Posterior vena cava (tissue), 2 donors: ENCODE results near the gene FKBP7. TPM values are rescaled to one million over a fixed set of nuclear protein-coding genes. Genes with fewer than 3 reads are reported as not detected.
A peak's percentile ranks its signal among the peaks of the same experiment; 100 is the strongest.
"Not testable (repeated sequence)": the region's sequence is repeated elsewhere in the genome, so short reads cannot be mapped to it uniquely, and the experiment has no call there.

ENCODE experiments used
- DNase-seq: peaks from one replicate; pipeline ENCODE4 v3.0.0-alpha.2; 2020; ENCODE audit warnings: low spot score
- intact Hi-C, 2 donors: fragments of 100-400 bp; cut with DNase I; formaldehyde crosslinking; loops; one replicate each; pipeline versions ENCODE4 v1.14.1 to v1.14.2; 2022 to 2023
- long read RNA-seq, 2 donors: library from polyadenylated mRNA; unstranded; transcript quantifications; one replicate each; pipeline ENCODE4 v2.0.0, GENCODE V29; 2020 to 2021
- total RNA-seq, 2 donors: library from RNA; stranded (reverse); fragmentation: NEBNext Ultra II Directional; extraction: Animal tissue kit (Norgen Biotek cat#: 25700); gene quantifications; one replicate each; pipeline ENCODE4 v1.2.1, GENCODE V29; 2021
- donor health status: DM: yes; HTN: yes; CAD: no.
- donor health status: DM: yes; HTN: yes; CAD: no.

Gene FKBP7
- 10 to 100 TPM; 15.0 to 30.4 TPM for total RNA-seq
- long read RNA-seq, donor 1, partial matches to known transcripts, result 1 of 12 reads
- long read RNA-seq, donor 1, other reads (novel, unspliced or antisense), result 2 of 12 reads
- long read RNA-seq, donor 2, transcript FKBP7-204 (4 exons, 2,834 nt), result major isoform, 15 of 19 reads
- long read RNA-seq, donor 2, partial matches to known transcripts, result 0 of 19 reads
- long read RNA-seq, donor 2, other reads (novel, unspliced or antisense), result 0 of 19 reads

DNA sequence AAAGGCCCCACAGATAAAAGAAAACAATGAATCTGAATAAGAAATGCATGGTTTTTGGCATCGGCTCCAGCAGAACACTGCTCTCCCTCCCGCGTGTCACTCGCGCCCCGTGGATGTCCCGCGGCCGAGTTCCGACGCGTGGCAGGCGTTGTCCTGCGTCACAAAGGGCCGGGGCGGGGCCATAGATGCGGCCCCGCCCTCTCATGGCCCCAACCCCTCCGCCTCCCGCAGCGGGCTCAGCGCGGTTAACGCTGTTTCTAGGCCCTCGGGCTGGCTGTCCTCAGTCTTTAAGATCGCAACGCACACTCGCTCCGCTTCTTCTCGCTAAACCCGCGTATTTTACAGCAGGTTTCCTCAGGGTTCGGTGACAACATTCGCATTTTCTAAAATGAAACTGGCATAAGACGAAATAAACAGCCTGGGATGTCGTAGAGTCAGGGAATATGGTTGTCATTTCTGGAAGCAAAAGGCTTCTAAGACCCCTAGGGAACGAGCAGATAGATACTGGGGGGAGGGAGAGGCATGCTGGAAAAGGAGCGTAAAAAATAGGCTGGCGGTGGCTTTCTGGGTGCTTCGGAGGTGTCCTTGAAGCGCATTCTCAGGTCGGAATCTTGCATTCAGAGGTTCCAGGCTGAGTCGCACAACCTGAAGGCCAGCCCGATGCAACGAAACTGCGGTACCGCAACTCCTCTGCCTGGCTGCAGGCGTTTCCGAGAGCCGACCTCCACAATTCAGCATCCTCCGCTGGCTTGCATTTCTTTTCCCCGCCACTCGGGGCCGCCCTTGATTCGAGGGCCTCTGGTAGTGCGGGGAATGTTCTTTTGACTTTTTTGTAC lies at the start of gene FKBP7:
Gene FKBP7, minus strand, starts transcription at position 162 of the 836 bp plus-strand sequence. Its CDS starts 101 bp downstream, at position 61.
- intact Hi-C loops, result loop anchor here in 1 of 2 donors (2.0 kb wide), 1 partner anchor 24 kb away; no protein-coding TSS in a partner anchor
- DNase-seq, result peak; percentile 97

DNA sequence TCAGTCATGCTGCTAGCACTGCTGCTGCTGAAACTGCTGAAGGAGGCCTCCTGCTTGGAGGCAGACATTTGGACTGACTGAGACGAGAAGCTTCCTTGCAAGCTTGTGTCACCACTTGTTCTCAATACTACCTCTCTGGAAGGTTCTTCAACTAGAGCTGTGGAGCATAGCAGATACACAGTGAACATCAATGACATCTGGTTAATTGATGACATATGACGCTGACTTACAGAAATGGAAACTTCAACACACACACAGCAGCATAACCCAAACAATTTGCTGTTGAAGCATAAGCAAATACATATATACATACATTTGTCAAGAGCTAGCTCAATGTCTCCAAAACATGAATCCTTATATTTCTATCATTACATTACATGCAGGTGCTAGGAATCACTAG lies 49.2 kb upstream of the FKBP7 start:
- no peak for DNase-seq
- intact Hi-C loops, result no loop called here

DNA sequence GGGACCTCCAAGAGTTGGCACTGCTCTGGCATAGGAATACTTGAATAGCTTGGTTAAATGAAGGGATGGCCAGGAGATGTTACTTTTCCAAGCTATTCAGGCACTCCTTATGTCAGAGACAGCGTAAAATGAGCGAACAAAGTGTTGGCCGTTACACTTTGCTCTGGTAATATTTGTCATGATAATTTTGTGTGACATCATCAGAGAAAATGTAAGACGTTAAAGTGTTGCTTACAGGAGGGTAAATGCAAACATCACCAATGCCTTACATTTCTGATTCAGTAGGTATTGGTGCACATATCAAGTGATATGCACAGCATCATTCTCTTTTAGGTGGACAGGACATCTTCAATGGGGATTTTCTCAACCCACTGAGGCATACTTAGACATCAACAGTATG lies 47.9 kb upstream of the FKBP7 start:
- intact Hi-C loops, result no loop called here
- no peak for DNase-seq

DNA sequence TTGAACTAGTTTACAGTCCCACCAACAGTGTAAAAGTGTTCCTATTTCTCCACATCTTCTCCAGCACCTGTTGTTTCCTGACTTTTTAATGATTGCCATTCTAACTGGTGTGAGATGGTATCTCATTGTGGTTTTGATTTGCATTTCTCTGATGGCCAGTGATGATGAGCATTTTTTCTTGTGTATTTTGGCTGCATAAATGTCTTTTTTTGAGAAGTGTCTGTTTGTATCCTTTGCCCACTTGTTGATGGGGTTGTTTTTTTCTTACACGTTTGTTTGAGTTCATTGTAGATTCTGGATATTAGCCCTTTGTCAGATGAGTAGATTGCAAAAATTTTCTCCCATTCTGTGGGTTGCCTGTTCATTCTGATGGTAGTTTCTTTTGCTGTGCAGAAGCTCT lies 47.1 kb upstream of the FKBP7 start:
- intact Hi-C loops, result not testable (repeated sequence)

GRCh38 chr2:178525010-178525409 lies 46.6 kb upstream of the FKBP7 start:
- intact Hi-C loops, result not testable (repeated sequence)

More for the DNA sequence above, 47.1 kb upstream of the FKBP7 start:
- not testable (repeated sequence) for DNase-seq

DNA sequence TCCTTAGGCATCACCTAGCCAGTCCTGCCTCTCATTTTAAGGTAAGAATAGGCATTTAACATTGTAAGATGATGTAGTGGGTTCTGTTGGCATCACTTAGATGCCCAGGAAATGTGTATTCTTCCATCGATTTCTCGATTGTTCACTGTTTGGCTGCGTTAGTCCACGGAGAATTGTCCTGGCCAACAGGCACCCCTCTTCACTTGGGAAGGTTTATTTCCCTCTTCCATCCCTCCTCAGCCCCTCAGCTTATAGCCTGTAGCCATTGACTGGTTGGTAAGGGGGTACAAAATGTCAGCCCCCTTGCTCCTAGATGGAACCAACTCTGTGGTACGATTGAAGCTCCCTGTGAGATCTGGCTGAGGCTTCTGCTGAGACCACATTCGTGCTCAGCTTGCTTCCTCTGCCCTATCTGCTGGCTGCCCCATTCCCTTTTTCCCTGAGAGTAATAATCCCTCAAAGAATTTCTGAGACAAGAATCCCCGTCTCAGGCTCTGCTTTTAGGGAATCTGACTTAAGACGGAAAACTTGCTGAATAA lies 45.3 kb upstream of the FKBP7 start:
- intact Hi-C loops, result no loop called here
- no peak for DNase-seq

More at GRCh38 chr2:178525010-178525409, 46.6 kb upstream of the FKBP7 start:
- not testable (repeated sequence) for DNase-seq

DNA sequence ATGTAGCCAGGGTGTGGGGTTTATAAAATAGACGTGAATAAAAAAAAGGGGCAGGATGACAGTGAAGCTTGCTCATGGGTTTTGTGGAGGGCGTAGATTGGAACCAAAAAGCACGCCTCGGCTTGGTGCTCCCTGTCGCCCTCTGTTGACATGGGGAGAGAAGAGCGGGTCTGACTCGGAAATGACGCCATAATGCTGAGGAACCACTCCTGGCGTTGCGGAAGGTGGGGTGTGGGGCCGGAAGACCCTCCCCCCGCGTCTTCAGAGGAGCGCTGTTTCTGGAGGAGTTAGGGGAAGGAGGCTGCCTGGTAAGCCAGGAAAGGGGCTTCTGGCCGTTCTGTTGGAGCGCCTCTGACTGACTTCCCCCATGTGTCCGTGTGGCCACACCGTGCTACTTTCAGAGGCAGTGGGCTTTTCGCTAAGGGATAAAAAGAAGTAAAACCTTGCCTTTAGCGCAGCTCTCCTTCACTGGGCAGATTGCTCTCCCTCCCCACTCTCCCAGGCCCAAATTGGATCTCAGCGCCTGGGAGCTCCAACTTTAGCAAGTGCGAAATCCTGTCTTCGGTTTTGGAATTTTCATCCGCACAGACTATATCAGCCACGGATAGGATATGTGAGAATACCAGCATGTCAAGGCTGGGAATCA lies 44.7 kb upstream of the FKBP7 start:
- peak; percentile 95 for DNase-seq
- intact Hi-C loops, result no loop called here

GRCh38 chr2:178521304-178522150 lies 43.1 kb upstream of the FKBP7 start:
- DNase-seq, result no peak
- intact Hi-C loops, result no loop called here

- no peak for DNase-seq
- intact Hi-C loops, result no loop called here
Measured at GRCh38 chr2:178517496-178517895, 39.1 kb upstream of the FKBP7 start.

DNA sequence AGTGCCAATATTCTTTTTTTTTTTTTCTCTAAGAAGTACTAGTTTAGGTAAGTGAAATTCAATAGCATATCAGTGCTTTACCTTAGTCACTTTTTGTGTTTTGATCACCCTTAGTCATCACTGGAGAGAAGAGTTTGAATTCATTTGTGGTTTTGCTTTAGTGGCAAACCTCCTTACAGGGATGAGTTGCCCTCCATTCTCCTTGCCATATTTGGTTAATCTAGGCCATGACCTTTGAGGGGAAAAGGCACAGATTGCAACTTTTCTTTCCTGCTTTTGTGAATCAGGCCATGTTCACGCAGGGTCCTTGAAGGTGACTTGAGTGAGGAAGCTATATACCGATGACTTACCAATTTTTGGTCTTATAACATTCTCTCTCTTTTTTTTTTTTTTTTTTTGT lies 36.3 kb upstream of the FKBP7 start:
- DNase-seq, result no peak
- intact Hi-C loops, result no loop called here

DNA sequence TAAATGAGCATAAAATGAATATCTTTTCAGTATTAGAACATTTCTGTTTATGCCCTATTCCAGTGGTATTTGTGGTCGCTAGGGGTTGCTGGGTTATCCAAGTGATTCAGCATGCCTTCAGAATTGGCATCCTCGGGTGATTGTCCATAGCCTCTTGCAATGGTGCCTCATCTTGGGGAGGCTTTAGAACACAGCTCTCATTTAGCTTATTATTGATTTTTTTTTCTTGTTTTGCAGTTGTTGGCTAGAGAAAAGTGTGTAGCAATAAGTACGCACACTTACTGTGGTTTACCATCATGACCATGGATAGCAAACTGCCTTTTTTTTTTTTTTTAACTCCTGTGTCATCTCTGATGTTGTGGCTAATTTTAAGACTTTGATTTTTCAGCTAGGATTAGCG lies 35.5 kb upstream of the FKBP7 start:
- DNase-seq, result no peak
- intact Hi-C loops, result no loop called here

DNA sequence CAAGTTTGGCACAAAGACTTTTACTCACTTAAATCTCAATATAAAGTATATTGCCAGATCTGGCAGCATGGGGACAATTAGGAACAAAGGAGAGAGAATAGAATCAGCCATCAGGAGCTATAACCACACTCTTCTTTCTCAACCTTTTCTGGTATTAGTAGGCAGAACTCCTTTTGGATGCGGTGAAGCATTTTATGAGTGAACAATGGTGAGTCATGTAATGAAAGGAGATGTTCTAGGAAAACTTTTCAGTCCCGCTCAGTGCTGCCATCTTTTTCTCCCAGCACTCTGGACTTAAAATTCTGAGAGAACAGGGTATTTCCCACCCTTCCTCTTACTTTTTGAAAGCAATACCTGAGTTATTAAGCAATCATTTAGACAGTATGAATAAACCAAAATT lies 34.1 kb upstream of the FKBP7 start:
- intact Hi-C loops, result no loop called here
- DNase-seq, result no peak

- intact Hi-C loops, result no loop called here
Measured at GRCh38 chr2:178510384-178510783, 32.0 kb upstream of the FKBP7 start.

DNA sequence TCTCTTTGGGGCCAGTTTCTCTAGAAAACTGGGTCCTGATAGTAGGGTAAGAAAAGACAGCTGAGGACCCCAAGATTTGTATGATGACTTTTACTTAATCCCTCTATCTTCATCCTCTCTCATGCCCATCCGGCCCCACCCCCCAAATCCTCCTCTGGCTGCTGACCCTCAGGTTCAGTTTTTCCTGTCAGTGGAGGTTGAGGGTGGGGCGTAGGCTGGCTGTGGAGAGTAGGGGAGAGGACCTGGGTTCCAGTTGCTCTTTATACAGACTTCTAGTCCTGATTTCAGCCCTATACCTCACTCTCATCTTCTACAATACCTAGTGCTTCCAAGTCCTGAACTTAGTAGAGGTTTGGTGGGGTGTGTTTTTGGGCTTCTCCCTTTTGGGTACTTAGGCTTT lies 30.2 kb upstream of the FKBP7 start:
- no peak for DNase-seq
- intact Hi-C loops, result no loop called here

More at GRCh38 chr2:178510384-178510783, 32.0 kb upstream of the FKBP7 start:
- DNase-seq, result no peak

DNA sequence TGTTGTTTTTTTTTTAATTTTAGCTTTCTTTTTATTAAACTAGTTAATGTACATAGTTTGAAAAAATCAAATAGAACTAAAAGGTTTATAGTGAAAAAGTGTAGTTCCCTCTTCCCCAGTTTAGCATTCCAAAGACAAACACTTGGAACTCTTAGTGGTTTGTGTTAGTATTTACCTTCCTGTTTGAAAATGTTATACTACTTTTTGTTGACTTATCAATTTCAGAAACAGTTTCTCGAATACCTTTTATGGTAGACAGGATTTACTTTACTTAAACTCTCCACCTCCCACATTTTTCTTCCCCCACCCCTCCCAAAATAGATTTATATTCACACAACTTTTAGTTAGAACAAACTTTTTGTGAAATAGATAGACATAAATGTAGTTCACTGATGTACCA lies 28.5 kb upstream of the FKBP7 start:
- intact Hi-C loops, result no loop called here
- DNase-seq, result no peak

- DNase-seq, result no peak
- intact Hi-C loops, result no loop called here
Measured at GRCh38 chr2:178506524-178506923, 28.1 kb upstream of the FKBP7 start.

DNA sequence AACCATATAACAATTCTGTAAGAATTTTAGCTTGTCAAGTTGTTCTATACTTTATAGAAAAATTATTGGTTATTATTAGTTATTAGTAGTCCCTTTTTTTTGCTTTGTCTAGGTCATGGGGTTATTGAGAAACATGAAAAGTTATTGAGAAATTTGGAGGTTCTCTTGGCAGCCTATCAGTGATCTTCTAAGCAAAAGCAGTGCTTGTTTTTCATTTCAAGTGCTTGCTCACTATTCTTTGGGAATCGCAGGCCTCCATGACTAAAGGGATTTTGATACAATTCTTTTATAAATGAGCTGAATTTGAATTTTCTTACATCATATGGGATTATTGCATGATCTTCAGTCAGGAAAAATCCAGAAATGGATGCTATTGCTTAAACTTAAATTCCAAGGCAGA lies 27.7 kb upstream of the FKBP7 start:
- no peak for DNase-seq
- intact Hi-C loops, result no loop called here

- DNase-seq, result no peak
- intact Hi-C loops, result no loop called here
Measured at GRCh38 chr2:178502751-178503150, 24.4 kb upstream of the FKBP7 start.

- intact Hi-C loops, result no loop called here
- DNase-seq, result no peak
Measured at GRCh38 chr2:178499640-178500039, 21.2 kb upstream of the FKBP7 start.
